ENCODE data around the gene FAP.

Gene FAP

GRCh38 chr2:162185541-162186232 lies 57.6 kb downstream of the FAP start:
- DNase-seq = no peak

GRCh38 chr2:162184821-162185450 lies 58.3 kb downstream of the FAP start:
- DNase-seq = no peak

DNA sequence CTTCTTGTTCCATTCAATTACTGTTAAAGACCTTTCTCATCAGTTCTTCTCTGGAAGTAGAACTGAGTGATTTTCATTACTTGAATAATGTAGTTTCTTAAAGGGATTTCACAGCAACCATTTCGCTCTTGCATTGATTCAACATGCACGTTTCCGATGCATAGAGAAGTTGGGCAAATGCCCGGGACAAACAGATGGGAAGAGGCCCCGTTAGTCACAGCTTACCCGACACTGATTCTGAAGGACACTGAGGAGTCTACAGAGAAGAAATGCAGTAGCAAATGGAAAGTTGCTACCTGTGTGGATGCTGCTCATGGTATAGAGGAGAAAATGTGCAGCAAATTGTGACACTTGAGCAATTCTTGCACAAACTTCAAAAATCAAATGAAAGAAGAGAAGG lies 58.9 kb downstream of the FAP start:
- no peak for DNase-seq

DNA sequence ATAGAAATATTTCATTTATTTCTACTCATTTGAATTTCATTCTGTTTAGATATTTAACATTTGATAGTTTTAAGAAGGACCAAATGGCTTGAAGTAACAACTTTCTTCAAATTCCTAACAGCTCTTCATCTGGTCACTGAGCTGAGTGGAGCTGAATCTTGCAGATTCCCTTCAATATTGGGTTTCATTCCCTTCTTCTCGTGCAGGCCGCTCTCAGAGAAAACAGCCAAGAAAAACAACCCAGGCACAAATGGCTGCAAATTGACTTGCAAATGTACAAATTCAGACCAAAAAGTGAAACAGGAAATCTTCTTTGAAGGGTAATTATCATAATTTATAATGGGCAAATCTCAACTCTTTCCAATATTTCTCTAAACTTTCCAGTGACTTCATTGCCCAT lies 60.9 kb downstream of the FAP start:
- no peak for DNase-seq

DNA sequence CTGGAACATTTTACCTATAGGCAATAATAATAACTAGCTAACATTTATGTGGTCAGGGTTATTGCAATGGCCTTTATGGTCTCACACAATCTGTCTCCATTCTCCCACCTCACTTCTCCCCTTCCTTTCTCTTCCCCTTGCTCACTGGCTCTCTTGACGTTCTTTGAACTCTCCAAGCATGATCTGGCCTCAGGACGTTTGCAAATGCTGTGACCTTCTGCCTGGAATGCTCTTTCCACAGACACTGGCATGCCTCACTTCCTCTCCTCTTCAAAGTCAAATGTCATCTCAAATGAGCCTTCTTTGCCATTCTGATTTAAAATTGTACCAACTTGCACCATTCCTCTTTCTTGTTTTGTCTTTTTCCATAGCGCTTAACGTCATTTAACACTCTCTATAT lies 65.9 kb downstream of the FAP start:
- no peak for DNase-seq

DNA sequence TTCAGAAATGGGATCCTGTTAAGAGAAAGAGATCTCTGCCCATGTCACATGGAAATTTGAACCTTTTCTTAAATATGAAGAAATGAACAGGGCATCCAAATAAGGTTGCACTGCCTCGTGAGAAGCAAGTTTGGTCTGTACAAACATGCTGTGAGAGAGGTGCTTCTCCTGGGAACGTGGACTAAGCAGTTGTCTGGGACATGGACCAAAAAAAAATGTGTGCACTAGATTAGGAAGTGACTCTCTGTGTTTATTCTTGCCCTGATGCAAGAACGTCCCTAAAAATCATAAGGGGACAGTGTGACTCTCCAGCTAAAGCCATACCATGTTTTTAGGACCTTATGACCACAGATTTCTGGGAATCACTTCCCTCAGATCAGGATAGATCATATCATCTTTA lies 67.5 kb downstream of the FAP start:
- no peak for DNase-seq

- no peak for DNase-seq
Observed at GRCh38 chr2:162174746-162175145, 68.5 kb downstream of the FAP start.

- no peak for DNase-seq
Observed at GRCh38 chr2:162172802-162173370, 70.4 kb downstream of the FAP start.

GRCh38 chr2:162166745-162167144 lies 76.5 kb downstream of the FAP start:
- no peak for DNase-seq

- DNase-seq = no peak
Observed at GRCh38 chr2:162166174-162166573, 77.1 kb downstream of the FAP start.

DNA sequence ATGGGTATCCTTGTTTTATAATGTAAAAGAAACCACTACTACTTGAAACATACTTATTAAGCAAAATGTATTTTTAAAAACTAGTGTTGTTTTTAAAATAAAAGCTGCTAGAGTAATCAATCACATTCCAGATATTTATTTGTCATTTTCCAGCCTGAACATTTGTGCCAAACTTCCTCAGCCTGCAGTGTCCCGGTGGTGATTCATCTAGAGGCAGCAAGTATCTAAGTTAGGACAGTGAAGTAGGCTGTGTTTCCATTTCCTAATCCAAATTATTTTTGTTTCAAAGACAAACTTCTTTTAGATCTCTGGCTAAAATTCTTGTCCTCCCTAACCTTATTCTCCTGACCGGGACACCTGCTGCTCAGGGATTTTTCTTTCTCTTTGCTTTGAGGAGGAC lies 78.4 kb downstream of the FAP start:
- no peak for DNase-seq

DNA sequence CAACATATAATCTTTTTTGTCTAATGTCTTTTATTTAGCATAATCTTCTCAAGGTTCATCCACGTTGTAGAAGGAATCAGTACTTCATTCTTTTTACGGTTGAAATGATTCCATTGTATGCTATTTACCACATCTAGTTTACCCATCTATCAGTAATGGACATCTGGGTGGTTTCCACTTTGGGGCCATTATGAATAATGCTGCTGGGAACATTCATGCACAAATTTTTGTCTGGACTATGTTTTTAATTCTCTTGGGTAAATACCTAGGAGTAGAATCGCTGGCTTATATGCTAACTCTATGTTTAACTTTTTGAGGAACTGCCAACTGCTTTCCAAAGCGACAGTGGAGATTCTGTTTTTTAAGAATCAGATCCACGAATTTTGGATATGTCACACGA lies 83.8 kb downstream of the FAP start:
- DNase-seq = no peak

DNA sequence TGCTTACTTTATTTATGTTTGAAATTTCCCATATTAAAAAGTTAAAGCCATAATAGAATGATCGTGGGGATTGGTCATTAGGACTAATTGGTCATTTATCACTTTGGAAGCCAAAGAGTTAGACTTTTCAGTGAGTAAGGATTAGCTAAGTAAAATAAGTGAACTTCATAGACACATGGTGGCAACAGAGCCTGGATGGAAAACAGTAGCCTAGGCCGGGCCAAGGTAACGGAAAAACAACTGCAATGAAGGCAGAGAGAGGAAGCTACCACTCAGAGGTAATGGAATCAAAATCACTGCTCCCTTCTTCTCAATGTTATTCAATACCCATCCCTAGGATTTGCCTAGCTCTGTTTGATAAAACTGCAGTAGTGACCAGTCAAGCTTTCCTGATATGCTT lies 87.1 kb downstream of the FAP start:
- DNase-seq = no peak

DNA sequence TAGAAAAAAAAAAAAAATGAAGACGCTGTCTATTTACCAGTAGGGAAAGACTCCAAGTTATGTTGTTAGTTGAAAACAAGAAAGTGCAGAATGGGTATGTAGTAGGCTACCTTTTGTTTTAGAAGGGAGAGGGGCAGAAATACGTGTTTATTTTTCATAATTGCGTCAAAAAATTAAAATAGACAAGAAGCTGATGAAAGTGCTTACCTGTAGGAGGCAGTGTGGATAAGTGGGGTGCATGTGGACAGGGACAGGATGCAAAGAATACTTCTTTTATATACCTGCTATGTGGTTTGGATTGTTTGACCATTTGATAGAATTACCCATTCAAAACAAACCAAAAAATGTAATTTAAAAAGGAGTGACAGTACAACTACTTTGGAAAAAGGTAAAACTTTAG lies 88.2 kb downstream of the FAP start:
- peak in 1 of 2 experiments; percentile 14 for DNase-seq

- peak; percentile 88 for DNase-seq
Observed at GRCh38 chr2:162153608-162154224, 89.5 kb downstream of the FAP start.

DNA sequence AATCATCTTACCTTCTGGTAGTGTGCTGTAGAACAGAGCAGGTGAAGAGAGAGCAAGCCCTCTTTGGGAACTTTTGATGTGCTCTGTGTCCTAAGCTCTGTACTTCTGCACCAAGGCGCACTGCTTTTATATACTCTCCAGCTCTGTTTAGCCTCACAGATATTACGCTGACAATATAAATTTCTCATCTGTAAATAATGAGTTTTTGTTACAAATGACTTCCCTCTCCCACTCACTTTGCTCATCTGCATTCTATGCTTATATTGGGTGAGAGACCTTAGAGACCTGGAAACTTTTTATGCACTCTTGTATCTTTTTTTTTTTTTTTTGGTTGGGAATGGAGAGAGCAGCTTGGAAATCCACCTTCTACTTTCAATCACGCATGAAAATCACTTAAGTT lies 91.1 kb downstream of the FAP start, which contains the start of gene GCG:
GCG (minus strand) TSS at position 101 of the 400 bp plus-strand sequence. CDS start 3,069 bp downstream, outside the sequence.
- DNase-seq = no peak

DNA sequence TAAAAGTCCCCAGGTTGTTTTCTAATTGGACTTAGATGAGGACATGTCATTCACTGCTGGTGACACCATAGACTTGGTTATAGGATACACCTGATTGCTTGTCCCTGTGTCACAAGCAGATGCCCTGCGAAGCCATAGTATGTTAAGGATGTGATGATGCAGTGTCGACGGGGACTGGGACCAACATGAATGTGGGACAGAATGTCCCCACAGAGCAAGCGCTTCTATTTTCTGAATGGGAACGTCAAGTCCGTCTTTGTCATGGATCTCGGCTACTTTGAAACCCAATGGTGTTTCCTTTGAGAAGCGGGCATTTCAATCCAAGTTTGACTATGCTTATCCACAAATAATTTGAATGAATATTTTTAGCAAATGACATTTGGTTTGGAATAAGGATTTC lies 93.3 kb downstream of the FAP start:
- DNase-seq = no peak

GRCh38 chr2:162149466-162149865 lies 93.8 kb downstream of the FAP start:
- DNase-seq = no peak

- DNase-seq = no peak
Observed at GRCh38 chr2:162148956-162149355, 94.3 kb downstream of the FAP start.

- no peak for DNase-seq
Observed at GRCh38 chr2:162143969-162144368, 99.3 kb downstream of the FAP start.

DNA sequence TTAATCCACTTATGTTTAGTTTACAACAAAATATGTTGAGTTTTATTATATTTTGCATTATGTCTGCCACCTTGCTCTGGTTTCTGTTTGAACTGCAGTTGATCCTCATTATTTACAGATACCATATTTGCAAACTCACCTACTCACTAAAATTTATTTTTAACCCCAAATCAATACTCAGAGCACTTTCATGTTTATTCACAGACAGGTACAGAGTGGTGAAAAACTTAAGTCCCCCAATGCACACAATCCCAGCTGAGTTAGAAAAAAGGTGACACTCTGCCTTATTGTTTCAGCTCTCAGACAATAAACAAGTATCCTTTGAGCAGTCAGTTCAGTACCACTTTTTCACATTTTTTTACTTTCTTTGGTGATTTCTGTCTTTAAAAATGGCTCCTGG lies 104.9 kb downstream of the FAP start:
- no peak for DNase-seq

GRCh38 chr2:162127422-162127821 lies 115.8 kb downstream of the FAP start:
- no peak for DNase-seq

DNA sequence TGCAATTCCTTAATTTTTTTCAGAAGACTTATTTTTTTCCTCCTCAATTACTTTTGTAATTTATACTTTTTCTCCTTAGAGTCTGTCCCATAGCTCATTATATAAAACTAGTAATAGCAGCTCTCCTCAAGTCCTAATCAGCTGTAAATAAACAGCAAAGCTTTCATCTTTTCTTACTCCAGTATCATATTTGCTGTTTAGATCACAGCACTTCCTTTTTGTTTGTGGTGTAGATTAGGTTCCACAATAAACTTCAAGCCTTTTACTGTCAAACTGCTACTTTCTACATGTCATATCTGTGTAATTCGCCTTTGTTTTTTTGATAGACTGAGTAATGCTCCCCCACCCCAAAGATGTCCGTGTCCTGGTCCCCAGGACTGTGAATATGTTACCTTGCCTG lies 116.7 kb downstream of the FAP start:
- DNase-seq = peak; percentile 53 to 60

DNA sequence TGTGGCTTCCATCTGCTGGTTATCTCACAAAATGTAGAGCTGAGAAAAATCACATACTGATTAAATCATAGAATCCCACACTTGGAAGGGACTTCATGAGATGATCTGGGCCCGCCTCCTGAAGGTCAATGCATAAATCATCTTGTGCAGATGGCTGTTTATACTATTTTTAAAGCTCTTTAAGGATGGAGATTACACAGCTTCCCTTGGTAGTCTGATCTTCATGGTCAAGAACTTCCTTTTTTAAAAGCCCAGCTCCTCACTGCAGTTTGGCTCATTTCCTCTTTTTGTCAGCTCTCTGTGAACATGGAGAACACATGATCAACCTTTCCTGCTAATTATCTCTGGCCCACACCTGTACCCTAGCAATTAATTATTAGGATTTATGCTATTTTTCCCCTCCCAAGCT lies 117.1 kb downstream of the FAP start:
- DNase-seq = peak; percentile 96 to 97
